HepG2 (cell line): ENCODE measurements around the gene PPP2R1B. TPM values are rescaled to one million over a fixed set of nuclear protein-coding genes. Genes with fewer than 3 reads are reported as not detected.

ENCODE experiments used
- FOXO1 ChIP-seq: sonication (generic); formaldehyde crosslinking; IDR thresholded peaks from 2 replicates; pipeline ENCODE4 v1.4.0; 2020; ENCODE audit warnings: missing genetic modification reagents
- FOXP1 ChIP-seq, 2 experiments: fragments of 450-650 bp in 1 of 2; IDR thresholded peaks; 2 replicates each; pipeline ENCODE4 v1.6.1; 2017 to 2018; ENCODE audit warnings: antibody characterized with exemption in 1 of 2
- GABPB1 ChIP-seq: IDR thresholded peaks from 2 replicates; pipeline ENCODE4 v1.6.1; 2016; ENCODE audit warnings: mild to moderate bottlenecking, missing genetic modification reagents, moderate library complexity, missing compliant biosample characterization
- HNRNPK ChIP-seq: fragments of 200-400 bp; formaldehyde crosslinking; IDR thresholded peaks from 2 replicates; pipeline ENCODE4 v1.6.1; 2018; ENCODE audit warnings: low read length, low read depth, moderate library complexity, mild to moderate bottlenecking; ENCODE audit not compliant: poor library complexity, severe bottlenecking
- MAFG ChIP-seq: sonication (generic); formaldehyde crosslinking; IDR thresholded peaks from 2 replicates; pipeline ENCODE4 v1.5.1; 2020; ENCODE audit warnings: mild to moderate bottlenecking, missing genetic modification reagents
- MED13 ChIP-seq: sonication (generic); formaldehyde crosslinking; IDR thresholded peaks from 2 replicates; pipeline ENCODE4 v1.5.0; 2020; ENCODE audit warnings: missing genetic modification reagents
- MXD4 ChIP-seq: IDR thresholded peaks from 2 replicates; pipeline ENCODE4 v1.6.1; 2016; ENCODE audit warnings: mild to moderate bottlenecking, missing biosample characterization, missing genetic modification reagents
- NRL ChIP-seq: sonication (generic); formaldehyde crosslinking; IDR thresholded peaks from 2 replicates; pipeline ENCODE4 v1.5.0; 2020; ENCODE audit warnings: missing genetic modification reagents, mild to moderate bottlenecking, moderate library complexity, borderline replicate concordance
- RBFOX2 ChIP-seq: fragments of 200-400 bp; formaldehyde crosslinking; IDR thresholded peaks from 2 replicates; pipeline ENCODE4 v1.6.1; 2017; ENCODE audit warnings: low read depth, mild to moderate bottlenecking, low read length
- RXRA ChIP-seq: sonication (generic); formaldehyde crosslinking; IDR thresholded peaks from 2 replicates; pipeline ENCODE4 v1.5.1; 2020; ENCODE audit warnings: missing genetic modification reagents
- SKI ChIP-seq: fragments of 450-650 bp; IDR thresholded peaks from one replicate; pipeline ENCODE4 v1.6.1; 2018; ENCODE audit warnings: mild to moderate bottlenecking; ENCODE audit not compliant: partially characterized antibody
- SOX5 ChIP-seq: IDR thresholded peaks from 2 replicates; pipeline ENCODE4 v1.6.1; 2016; ENCODE audit warnings: borderline replicate concordance
- TARDBP ChIP-seq: sonication (generic); formaldehyde crosslinking; IDR thresholded peaks from 2 replicates; pipeline ENCODE4 v1.8.0; 2022; ENCODE audit warnings: mild to moderate bottlenecking, missing genetic modification reagents
- ZFP1 ChIP-seq: IDR thresholded peaks from 2 replicates; pipeline ENCODE4 v1.6.1; 2016
- ZNF18 ChIP-seq: sonication (generic); formaldehyde crosslinking; IDR thresholded peaks from 2 replicates; pipeline ENCODE4 v1.8.0; 2022; ENCODE audit warnings: mild to moderate bottlenecking, missing genetic modification reagents; ENCODE audit not compliant: insufficient replicate concordance
- ZNF556 ChIP-seq: sonication (generic); formaldehyde crosslinking; IDR thresholded peaks from 2 replicates; pipeline ENCODE4 v1.4.0; 2020; ENCODE audit warnings: mild to moderate bottlenecking, missing genetic modification reagents, borderline replicate concordance
- polyA plus RNA-seq, 8 experiments: library from polyadenylated mRNA; depleted of rRNA in 3 of 8; stranded (reverse) in 7 of 8; unstranded in 1 of 8; fragments of >200 nt; fragmentation: Illumina TruSeq in 4 of 8; extraction: Trizol in 4 of 8; gene quantifications; 2 replicates each; pipeline versions ENCODE4 v1.2.1 to v1.2.3, GENCODE V29; 2011 to 2016; ENCODE audit warnings: low read depth in 4 of 8, missing spikeins in 1 of 8, mixed read lengths in 1 of 8; ENCODE audit not compliant: insufficient read depth in 1 of 8
- total RNA-seq, 5 experiments: library from RNA; depleted of rRNA; stranded (reverse); fragments of >200 nt; fragmentation: Illumina TruSeq; extraction: Trizol; gene quantifications; 2 replicates each; pipeline ENCODE4 v1.2.3, GENCODE V29; 2016; ENCODE audit warnings: low read depth in 1 of 5
- TF ChIP-seq, protein P1 (sequence below): sonication (generic); formaldehyde crosslinking; IDR thresholded peaks from 2 replicates; pipeline ENCODE4 v1.8.1; 2022; ENCODE audit warnings: mild to moderate bottlenecking, missing genetic modification reagents
- TF ChIP-seq, protein P2 (sequence below): sonication (generic); formaldehyde crosslinking; IDR thresholded peaks from 2 replicates; pipeline ENCODE4 v1.4.0; 2020; ENCODE audit warnings: mild to moderate bottlenecking, missing genetic modification reagents
- TF ChIP-seq, protein P3 (sequence below): IDR thresholded peaks from 2 replicates; pipeline ENCODE4 v1.6.1; 2016; ENCODE audit warnings: low read depth, missing genetic modification reagents, missing compliant biosample characterization

Gene PPP2R1B
- total and polyA plus RNA-seq, 2 of the 13 experiments (the other 11 are each of a cell fraction or from before 2014, with no cell fraction given): 22.1 to 56.8 TPM

DNA sequence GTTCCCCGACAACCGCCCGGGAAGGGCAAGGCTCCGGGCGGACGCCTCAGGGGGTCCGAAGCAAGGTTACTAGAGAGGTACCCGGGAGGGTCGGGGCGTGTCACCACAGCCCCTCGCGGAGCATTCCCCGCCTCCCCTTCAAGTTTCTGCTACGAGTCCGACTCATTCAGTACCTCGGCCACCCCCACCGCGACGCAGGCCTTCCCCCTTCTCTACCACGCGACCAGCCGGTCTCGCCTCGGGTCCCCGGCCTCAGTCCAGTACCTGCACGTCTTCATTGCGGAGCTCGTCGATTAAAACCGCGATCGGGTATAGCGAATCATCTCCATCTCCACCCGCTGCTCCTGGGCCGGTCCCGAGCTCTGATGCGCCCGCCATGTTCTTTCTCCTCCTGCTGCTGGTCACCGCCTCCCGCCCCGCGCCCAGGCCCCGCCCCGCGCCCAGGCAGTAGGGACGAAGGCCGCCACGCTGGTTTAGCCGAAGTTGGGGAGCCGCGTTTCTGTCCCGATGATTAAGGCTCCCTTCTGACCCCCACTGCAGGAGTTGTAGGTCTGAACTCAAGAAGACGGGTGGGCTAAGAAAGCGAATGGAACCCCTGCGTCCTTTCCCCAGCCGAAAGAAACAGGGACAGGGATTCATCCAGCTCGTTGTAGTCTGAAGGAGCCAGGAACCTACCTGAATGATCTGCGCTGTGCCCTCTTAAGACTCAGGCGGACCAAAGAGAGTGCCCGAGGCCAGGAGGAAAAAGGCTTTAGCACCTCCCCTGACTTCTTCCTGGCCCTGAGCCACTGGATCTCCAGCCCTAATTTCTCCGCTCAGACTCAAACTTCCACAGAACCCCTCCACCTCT is at the start of gene PPP2R1B (continued):
- TF ChIP-seq, protein P1, sequence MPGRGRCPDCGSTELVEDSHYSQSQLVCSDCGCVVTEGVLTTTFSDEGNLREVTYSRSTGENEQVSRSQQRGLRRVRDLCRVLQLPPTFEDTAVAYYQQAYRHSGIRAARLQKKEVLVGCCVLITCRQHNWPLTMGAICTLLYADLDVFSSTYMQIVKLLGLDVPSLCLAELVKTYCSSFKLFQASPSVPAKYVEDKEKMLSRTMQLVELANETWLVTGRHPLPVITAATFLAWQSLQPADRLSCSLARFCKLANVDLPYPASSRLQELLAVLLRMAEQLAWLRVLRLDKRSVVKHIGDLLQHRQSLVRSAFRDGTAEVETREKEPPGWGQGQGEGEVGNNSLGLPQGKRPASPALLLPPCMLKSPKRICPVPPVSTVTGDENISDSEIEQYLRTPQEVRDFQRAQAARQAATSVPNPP (CRISPR knock-in tag): 0 out of 2 replicates have a peak, but pooled peaks have one; percentile 36
- TF ChIP-seq RXRA (CRISPR knock-in tag): no peak
- no peak for TF ChIP-seq SKI
- no peak; the same call in 1 of the 2 replicates for TF ChIP-seq SOX5 (CRISPR knock-in tag)
- TF ChIP-seq MXD4 (CRISPR knock-in tag): no peak; the same call in 1 of the 2 replicates
- no peak for TF ChIP-seq ZFP1
- no peak for TF ChIP-seq ZNF18 (CRISPR knock-in tag)
- TF ChIP-seq HNRNPK: no peak
- TF ChIP-seq, protein P2, sequence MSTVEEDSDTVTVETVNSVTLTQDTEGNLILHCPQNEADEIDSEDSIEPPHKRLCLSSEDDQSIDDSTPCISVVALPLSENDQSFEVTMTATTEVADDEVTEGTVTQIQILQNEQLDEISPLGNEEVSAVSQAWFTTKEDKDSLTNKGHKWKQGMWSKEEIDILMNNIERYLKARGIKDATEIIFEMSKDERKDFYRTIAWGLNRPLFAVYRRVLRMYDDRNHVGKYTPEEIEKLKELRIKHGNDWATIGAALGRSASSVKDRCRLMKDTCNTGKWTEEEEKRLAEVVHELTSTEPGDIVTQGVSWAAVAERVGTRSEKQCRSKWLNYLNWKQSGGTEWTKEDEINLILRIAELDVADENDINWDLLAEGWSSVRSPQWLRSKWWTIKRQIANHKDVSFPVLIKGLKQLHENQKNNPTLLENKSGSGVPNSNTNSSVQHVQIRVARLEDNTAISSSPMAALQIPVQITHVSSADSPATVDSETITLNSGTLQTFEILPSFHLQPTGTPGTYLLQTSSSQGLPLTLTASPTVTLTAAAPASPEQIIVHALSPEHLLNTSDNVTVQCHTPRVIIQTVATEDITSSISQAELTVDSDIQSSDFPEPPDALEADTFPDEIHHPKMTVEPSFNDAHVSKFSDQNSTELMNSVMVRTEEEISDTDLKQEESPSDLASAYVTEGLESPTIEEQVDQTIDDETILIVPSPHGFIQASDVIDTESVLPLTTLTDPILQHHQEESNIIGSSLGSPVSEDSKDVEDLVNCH (CRISPR knock-in tag): no peak
- TF ChIP-seq NRL (CRISPR knock-in tag): no peak; the same call in 1 of the 2 replicates
- no peak for TF ChIP-seq TARDBP (CRISPR knock-in tag)
- TF ChIP-seq, protein P3, sequence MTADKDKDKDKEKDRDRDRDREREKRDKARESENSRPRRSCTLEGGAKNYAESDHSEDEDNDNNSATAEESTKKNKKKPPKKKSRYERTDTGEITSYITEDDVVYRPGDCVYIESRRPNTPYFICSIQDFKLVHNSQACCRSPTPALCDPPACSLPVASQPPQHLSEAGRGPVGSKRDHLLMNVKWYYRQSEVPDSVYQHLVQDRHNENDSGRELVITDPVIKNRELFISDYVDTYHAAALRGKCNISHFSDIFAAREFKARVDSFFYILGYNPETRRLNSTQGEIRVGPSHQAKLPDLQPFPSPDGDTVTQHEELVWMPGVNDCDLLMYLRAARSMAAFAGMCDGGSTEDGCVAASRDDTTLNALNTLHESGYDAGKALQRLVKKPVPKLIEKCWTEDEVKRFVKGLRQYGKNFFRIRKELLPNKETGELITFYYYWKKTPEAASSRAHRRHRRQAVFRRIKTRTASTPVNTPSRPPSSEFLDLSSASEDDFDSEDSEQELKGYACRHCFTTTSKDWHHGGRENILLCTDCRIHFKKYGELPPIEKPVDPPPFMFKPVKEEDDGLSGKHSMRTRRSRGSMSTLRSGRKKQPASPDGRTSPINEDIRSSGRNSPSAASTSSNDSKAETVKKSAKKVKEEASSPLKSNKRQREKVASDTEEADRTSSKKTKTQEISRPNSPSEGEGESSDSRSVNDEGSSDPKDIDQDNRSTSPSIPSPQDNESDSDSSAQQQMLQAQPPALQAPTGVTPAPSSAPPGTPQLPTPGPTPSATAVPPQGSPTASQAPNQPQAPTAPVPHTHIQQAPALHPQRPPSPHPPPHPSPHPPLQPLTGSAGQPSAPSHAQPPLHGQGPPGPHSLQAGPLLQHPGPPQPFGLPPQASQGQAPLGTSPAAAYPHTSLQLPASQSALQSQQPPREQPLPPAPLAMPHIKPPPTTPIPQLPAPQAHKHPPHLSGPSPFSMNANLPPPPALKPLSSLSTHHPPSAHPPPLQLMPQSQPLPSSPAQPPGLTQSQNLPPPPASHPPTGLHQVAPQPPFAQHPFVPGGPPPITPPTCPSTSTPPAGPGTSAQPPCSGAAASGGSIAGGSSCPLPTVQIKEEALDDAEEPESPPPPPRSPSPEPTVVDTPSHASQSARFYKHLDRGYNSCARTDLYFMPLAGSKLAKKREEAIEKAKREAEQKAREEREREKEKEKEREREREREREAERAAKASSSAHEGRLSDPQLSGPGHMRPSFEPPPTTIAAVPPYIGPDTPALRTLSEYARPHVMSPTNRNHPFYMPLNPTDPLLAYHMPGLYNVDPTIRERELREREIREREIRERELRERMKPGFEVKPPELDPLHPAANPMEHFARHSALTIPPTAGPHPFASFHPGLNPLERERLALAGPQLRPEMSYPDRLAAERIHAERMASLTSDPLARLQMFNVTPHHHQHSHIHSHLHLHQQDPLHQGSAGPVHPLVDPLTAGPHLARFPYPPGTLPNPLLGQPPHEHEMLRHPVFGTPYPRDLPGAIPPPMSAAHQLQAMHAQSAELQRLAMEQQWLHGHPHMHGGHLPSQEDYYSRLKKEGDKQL (CRISPR knock-in tag): no peak; the same call in 1 of the 2 replicates
- no peak for TF ChIP-seq FOXP1 (IDR thresholded peaks at IDR 0.05)
- TF ChIP-seq FOXP1 (CRISPR knock-in tag; IDR thresholded peaks at IDR 0.05): no peak
- TF ChIP-seq MAFG (CRISPR knock-in tag): no peak
- TF ChIP-seq ZNF556: no peak; the same call in 1 of the 2 replicates
- peak; percentile 58; the same call in 1 of the 2 replicates for TF ChIP-seq GABPB1 (CRISPR knock-in tag)
- peak; percentile 57; the same call in 1 of the 2 replicates for TF ChIP-seq RBFOX2
- no peak for TF ChIP-seq MED13 (CRISPR knock-in tag)
- no peak for TF ChIP-seq FOXO1
